HG03575 (cell line): ENCODE data around the gene STARD13.

Source experiments
- ATAC-seq: cut with Tn5 transposase; IDR thresholded peaks from one replicate; pipeline ENCODE4 v1.9.1; 2021; ENCODE audit not compliant: unreplicated experiment, insufficient number of reproducible peaks, low FRiP score; ENCODE audit errors: extremely low read depth

The STARD13 gene

GRCh38 chr13:33057019-33057780 lies 228.4 kb downstream of the STARD13 start:
- no peak for ATAC-seq

DNA sequence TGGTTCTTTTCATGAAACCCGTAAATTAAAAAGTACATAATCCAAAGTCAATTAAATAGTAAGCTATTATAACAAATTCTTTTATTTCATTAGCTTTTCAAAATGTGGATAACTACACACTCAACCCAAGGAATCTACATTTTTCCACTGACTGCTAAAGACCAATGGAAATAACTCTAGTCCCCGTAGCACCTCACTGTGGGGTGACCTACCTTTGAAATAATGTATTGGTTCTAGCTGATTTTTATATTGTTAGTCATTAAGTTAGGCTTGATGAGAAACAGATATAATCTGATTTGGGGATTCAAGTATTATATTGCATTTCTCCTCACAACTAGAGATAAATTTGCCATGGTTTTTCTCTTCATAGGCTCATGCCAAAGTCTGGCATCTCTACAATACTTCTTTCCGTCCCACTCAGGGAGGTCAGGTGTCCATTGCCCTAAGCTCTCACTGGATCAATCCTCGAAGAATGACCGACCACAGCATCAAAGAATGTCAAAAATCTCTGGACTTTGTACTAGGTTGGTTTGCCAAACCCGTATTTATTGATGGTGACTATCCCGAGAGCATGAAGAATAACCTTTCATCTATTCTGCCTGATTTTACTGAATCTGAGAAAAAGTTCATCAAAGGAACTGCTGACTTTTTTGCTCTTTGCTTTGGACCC lies 232.0 kb downstream of the STARD13 start:
- ATAC-seq, result no peak
